PC-9 (cell line): ENCODE data around the gene CNGB1.

Source experiments
- CTCF ChIP-seq: fragments of 200-600 bp; sonication (generic); conservative IDR thresholded peaks from 2 replicates; pipeline ENCODE4 v1.6.1; 2017; ENCODE audit warnings: mixed run types, antibody characterized with exemption, mild to moderate bottlenecking, moderate library complexity
- EZH2 ChIP-seq: fragments of 200-600 bp; sonication (generic); IDR thresholded peaks from 2 replicates; pipeline ENCODE4 v1.8.0; 2017; ENCODE audit warnings: antibody characterized with exemption, low read depth

GRCh38 chr16:58011652-58012051, 40.7 kb upstream of the CNGB1 start:
- no peak for TF ChIP-seq EZH2
- TF ChIP-seq CTCF, result no peak
